Loucy (cell line): ENCODE data around the gene RIMKLA.

Experiments used
- H2AFZ ChIP-seq: fragments of 200-600 bp; sonication (generic); 2 replicates; pipeline ENCODE4 v1.6.0; 2016; ENCODE audit warnings: antibody characterized with exemption, mild to moderate bottlenecking, low read length, moderate library complexity
- H3F3A ChIP-seq: fragments of 200-600 bp; 2 replicates; pipeline ENCODE4 v1.6.0; 2016; ENCODE audit warnings: antibody characterized with exemption, low read depth, mild to moderate bottlenecking
- H3K27me3 ChIP-seq: fragments of 200-600 bp; sonication (generic); 2 replicates; pipeline ENCODE4 v1.6.1; 2014; ENCODE audit warnings: low read length, mild to moderate bottlenecking; ENCODE audit not compliant: insufficient read depth, poor library complexity, severe bottlenecking
- H3K36me3 ChIP-seq: fragments of 200-600 bp; sonication (generic); 2 replicates; pipeline ENCODE4 v1.6.1; 2016; ENCODE audit warnings: low read length; ENCODE audit not compliant: insufficient read depth
- H3K4me1 ChIP-seq: fragments of 200-600 bp; sonication (generic); 2 replicates; pipeline ENCODE4 v1.5.1; 2014; ENCODE audit warnings: low read length, mild to moderate bottlenecking; ENCODE audit not compliant: insufficient read depth, poor library complexity, severe bottlenecking
- H3K4me2 ChIP-seq: fragments of 200-600 bp; sonication (generic); 2 replicates; pipeline ENCODE4 v1.6.0; 2014; ENCODE audit warnings: antibody characterized with exemption, low read length, low read depth, mild to moderate bottlenecking; ENCODE audit not compliant: poor library complexity, severe bottlenecking
- H3K4me3 ChIP-seq: fragments of 200-600 bp; sonication (generic); 2 replicates; pipeline ENCODE4 v1.5.1; 2014; ENCODE audit warnings: low read length, mild to moderate bottlenecking, mixed read lengths; ENCODE audit not compliant: poor library complexity, severe bottlenecking
- H3K79me2 ChIP-seq: fragments of 200-600 bp; sonication (generic); 2 replicates; pipeline ENCODE4 v1.6.1; 2014; ENCODE audit warnings: low read length; ENCODE audit not compliant: insufficient read depth
- H3K9ac ChIP-seq: fragments of 200-600 bp; sonication (generic); 2 replicates; pipeline ENCODE4 v1.6.0; 2014; ENCODE audit warnings: mild to moderate bottlenecking, low read depth, low read length, moderate library complexity; ENCODE audit not compliant: poor library complexity, severe bottlenecking
- H3K9me2 ChIP-seq: fragments of 200-600 bp; sonication (generic); replicated peaks from 2 replicates; pipeline ENCODE4 v1.6.1; 2016; ENCODE audit warnings: low read depth, low read length, mixed read lengths
- H3K9me3 ChIP-seq: fragments of 200-600 bp; sonication (generic); 2 replicates; pipeline ENCODE4 v1.6.1; 2014; ENCODE audit warnings: mild to moderate bottlenecking, antibody characterized with exemption, low read length, low read depth; ENCODE audit not compliant: insufficient read depth
- H4K20me1 ChIP-seq: fragments of 200-600 bp; sonication (generic); 2 replicates; pipeline ENCODE4 v1.6.0; 2014; ENCODE audit warnings: antibody characterized with exemption, low read length, mild to moderate bottlenecking; ENCODE audit not compliant: insufficient read depth, poor library complexity, severe bottlenecking
- EZH2phosphoT487 ChIP-seq: fragments of 200-600 bp; IDR thresholded peaks from 2 replicates; pipeline ENCODE4 v1.6.1; 2018; ENCODE audit warnings: antibody characterized with exemption, mild to moderate bottlenecking, moderate library complexity, borderline replicate concordance
- TF ChIP-seq, protein P1 (sequence below): fragments of 200-600 bp; sonication (generic); conservative IDR thresholded peaks from 2 replicates; pipeline ENCODE4 v1.5.1; 2014; ENCODE audit warnings: mild to moderate bottlenecking, antibody characterized with exemption, low read length

The RIMKLA gene

DNA sequence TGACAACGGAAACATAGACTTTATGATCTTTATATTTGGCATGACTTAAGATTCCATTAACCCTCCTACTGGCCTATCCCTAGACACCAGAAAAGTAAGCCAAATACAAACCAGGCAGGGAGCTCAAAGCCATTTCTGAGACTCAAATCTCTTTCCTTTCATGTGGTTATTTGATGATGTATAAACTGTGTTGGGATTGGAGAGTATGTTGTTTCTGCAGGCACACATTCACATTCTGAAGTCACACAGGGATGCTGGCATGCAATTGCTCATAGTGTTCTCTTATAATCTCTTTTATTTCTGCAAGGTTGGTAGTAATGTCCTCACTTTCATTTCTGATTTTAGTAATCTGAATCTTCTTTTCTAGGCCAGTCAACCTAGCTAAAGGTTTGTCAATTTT, 69.5 kb downstream of the RIMKLA start:
- Histone ChIP-seq H3K79me2 (no peaks in the 10 kb centered on the region), H3F3A (no peaks in the 10 kb centered on the region), H3K4me2 (no peak overlapping the region), H3K9ac (no peak overlapping the region), H3K4me1 (no peaks in the 10 kb centered on the region), H3K36me3 (no peaks in the 10 kb centered on the region), H3K9me3 (no peaks in the 10 kb centered on the region), H3K4me3 (no peak overlapping the region), H3K27me3 (no peaks in the 10 kb centered on the region), H2AFZ (no peak overlapping the region), H4K20me1 (no peaks in the 10 kb centered on the region), H3K9me2 (no peaks in the 10 kb centered on the region)
- TF ChIP-seq EZH2phosphoT487, result no peak
- TF ChIP-seq, protein P1, sequence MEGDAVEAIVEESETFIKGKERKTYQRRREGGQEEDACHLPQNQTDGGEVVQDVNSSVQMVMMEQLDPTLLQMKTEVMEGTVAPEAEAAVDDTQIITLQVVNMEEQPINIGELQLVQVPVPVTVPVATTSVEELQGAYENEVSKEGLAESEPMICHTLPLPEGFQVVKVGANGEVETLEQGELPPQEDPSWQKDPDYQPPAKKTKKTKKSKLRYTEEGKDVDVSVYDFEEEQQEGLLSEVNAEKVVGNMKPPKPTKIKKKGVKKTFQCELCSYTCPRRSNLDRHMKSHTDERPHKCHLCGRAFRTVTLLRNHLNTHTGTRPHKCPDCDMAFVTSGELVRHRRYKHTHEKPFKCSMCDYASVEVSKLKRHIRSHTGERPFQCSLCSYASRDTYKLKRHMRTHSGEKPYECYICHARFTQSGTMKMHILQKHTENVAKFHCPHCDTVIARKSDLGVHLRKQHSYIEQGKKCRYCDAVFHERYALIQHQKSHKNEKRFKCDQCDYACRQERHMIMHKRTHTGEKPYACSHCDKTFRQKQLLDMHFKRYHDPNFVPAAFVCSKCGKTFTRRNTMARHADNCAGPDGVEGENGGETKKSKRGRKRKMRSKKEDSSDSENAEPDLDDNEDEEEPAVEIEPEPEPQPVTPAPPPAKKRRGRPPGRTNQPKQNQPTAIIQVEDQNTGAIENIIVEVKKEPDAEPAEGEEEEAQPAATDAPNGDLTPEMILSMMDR, result no peak

DNA sequence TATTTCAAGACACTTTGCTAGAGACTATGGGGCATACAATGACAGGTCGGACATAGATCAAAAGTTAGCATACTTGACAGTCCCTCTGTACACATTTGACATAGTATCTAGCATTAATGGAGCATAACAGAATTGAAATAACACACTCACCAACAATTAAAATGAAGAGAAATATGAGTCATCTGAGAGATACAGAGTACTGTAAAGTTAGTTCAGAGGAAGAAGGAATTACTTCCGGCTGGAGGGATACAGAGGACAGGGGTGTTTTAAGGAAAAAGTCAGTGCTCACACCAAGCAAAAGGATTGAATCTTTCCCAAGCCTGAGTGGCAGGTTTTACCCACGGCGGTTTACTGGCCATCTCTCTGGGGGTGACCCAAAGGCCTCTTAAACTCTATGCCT, 72.8 kb downstream of the RIMKLA start:
- H3K4me1 ChIP-seq, result peaks cover 13% of the 10 kb centered on the region
- peaks cover 17% of the 10 kb centered on the region for H3K79me2 ChIP-seq
- no peak for TF ChIP-seq EZH2phosphoT487
- TF ChIP-seq, protein P1, result no peak
- H3K27me3 ChIP-seq, result no peaks in the 10 kb centered on the region
- H3K9ac ChIP-seq, result no peak overlapping the region
- no peaks in the 10 kb centered on the region for H3K9me3 ChIP-seq
- H2AFZ ChIP-seq, result no peak overlapping the region
- H3K36me3 ChIP-seq, result 0 out of 2 replicates have a peak, but pooled peaks cover under 1% of the 10 kb centered on the region
- no peaks in the 10 kb centered on the region for H3F3A ChIP-seq
- H4K20me1 ChIP-seq, result peaks cover 6% of the 10 kb centered on the region
- no peak overlapping the region for H3K4me3 ChIP-seq
- H3K9me2 ChIP-seq, result no peaks in the 10 kb centered on the region
- H3K4me2 ChIP-seq, result no peak overlapping the region

DNA sequence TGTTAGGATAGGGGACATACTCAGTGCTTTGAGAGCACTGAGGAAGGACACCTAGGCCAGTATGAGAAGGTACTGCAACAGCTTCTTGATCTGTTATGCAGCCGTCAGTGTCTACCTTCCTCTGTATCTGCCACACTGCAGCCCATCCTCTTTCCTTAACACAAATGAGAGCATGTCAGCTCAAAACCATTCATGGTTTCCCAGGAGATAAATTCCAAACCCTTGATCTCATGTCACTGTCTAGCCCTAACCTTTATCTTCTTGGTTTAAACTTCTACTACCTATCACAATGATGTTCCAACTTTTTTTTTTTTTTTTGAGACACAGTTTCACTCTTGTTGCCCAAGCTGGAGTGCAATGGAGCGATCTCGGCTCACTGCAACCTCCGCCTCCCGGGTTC, 73.8 kb downstream of the RIMKLA start:
- Histone ChIP-seq H3K36me3 (peaks cover 4% of the 10 kb centered on the region; the same call in 1 of the 2 replicates), H3K4me2 (no peak overlapping the region), H2AFZ (no peak overlapping the region), H3K9me2 (no peaks in the 10 kb centered on the region), H3K27me3 (no peaks in the 10 kb centered on the region), H3K9me3 (no peaks in the 10 kb centered on the region), H3K9ac (no peak overlapping the region), H4K20me1 (peaks cover 8% of the 10 kb centered on the region), H3K79me2 (peaks cover 23% of the 10 kb centered on the region), H3K4me3 (no peak overlapping the region), H3F3A (no peaks in the 10 kb centered on the region), H3K4me1 (peaks cover 17% of the 10 kb centered on the region)
- TF ChIP-seq, protein P1, result no peak
- TF ChIP-seq EZH2phosphoT487, result no peak
